HEK293 (cell line): ENCODE measurements around the gene CHST8.

Experiments used
- ZNF391 ChIP-seq: fragments of 450-650 bp; formaldehyde crosslinking; IDR thresholded peaks from 2 replicates; pipeline ENCODE4 v1.5.1; 2016; ENCODE audit warnings: low read depth, missing biosample characterization, missing genetic modification characterization, borderline replicate concordance
- TF ChIP-seq, protein P1 (sequence below): fragments of 450-650 bp; formaldehyde crosslinking; IDR thresholded peaks from 2 replicates; pipeline ENCODE4 v1.5.1; 2016; ENCODE audit warnings: missing biosample characterization, missing genetic modification characterization

DNA sequence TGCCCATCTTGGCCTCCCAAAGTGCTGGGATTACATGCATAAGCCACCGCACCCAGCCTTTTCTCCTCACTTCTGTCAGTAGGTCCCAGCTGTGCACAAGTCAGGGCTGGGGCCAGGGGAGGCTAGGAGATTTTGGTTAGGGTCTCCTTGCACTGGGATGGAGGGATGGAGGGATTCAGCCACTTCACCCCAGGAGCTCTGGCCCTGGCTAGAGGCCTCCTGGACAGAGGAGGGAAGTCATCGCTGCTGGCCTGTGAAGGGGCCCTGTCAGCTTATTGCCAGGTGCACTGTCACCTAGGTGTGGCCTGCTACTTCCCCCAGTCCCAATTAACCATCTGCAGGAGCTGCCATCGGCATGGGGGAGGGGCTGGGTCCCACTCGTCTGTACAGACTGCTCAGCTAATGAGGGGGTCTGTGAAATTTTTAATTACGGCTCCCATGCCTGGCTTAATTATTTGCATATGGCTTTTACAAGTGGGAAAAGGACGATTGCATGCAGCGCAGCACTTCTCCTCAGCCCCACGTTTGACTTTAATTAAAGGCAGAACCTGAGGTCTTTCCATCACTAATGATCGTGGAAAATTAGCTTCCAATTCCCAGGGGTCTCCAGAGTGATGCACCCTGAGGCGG, 52.4 kb downstream of the CHST8 start:
- TF ChIP-seq, protein P1, sequence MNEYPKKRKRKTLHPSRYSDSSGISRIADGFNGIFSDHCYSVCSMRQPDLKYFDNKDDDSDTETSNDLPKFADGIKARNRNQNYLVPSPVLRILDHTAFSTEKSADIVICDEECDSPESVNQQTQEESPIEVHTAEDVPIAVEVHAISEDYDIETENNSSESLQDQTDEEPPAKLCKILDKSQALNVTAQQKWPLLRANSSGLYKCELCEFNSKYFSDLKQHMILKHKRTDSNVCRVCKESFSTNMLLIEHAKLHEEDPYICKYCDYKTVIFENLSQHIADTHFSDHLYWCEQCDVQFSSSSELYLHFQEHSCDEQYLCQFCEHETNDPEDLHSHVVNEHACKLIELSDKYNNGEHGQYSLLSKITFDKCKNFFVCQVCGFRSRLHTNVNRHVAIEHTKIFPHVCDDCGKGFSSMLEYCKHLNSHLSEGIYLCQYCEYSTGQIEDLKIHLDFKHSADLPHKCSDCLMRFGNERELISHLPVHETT (tag by site-specific recombination): no peak
- TF ChIP-seq ZNF391: no peak
